K562 (cell line): ENCODE results near the gene SHB. TPM values are rescaled to one million over a fixed set of nuclear protein-coding genes. Genes with fewer than 3 reads are reported as not detected.
A peak's percentile ranks its signal among the peaks of the same experiment; 100 is the strongest.

Experiments
- ARID4B ChIP-seq: sonication (generic); formaldehyde crosslinking; IDR thresholded peaks from 2 replicates; pipeline ENCODE4 v1.8.0; 2022; ENCODE audit warnings: mild to moderate bottlenecking, missing genetic modification reagents
- ATF1 ChIP-seq, 2 experiments: fragments of 450-650 bp in 1 of 2; IDR thresholded peaks; 2 replicates each; pipeline ENCODE4 v1.6.1; 2016; ENCODE audit warnings: missing compliant biosample characterization in 1 of 2, missing genetic modification characterization in 1 of 2
- BDP1 ChIP-seq: IDR thresholded peaks from 3 replicates; pipeline ENCODE4 v1.6.1; 2011; ENCODE audit not compliant: insufficient read length, insufficient read depth
- CBFA2T2 ChIP-seq: fragments of 450-650 bp; conservative IDR thresholded peaks from 2 replicates; pipeline ENCODE4 v1.6.1; 2017; ENCODE audit warnings: mild to moderate bottlenecking
- CBFA2T3 ChIP-seq: fragments of 450-650 bp; IDR thresholded peaks from 2 replicates; pipeline ENCODE4 v1.6.1; 2017
- EP400 ChIP-seq: fragments of 450-650 bp; IDR thresholded peaks from 2 replicates; pipeline ENCODE4 v1.6.1; 2017; ENCODE audit warnings: antibody characterized with exemption, mild to moderate bottlenecking, moderate library complexity
- ETV5 ChIP-seq: sonication (generic); formaldehyde crosslinking; IDR thresholded peaks from 2 replicates; pipeline ENCODE4 v1.4.0; 2020; ENCODE audit warnings: low read depth, mild to moderate bottlenecking, missing genetic modification reagents
- FOXK1 ChIP-seq: sonication (generic); formaldehyde crosslinking; IDR thresholded peaks from 2 replicates; pipeline ENCODE4 v1.8.0; 2022; ENCODE audit warnings: missing genetic modification reagents, mild to moderate bottlenecking, borderline replicate concordance
- KAT2B ChIP-seq: IDR thresholded peaks from one replicate; pipeline ENCODE4 v1.6.1; 2012; ENCODE audit warnings: low read depth, mild to moderate bottlenecking, control low read depth, inconsistent platforms, low read length, moderate library complexity
- MIER1 ChIP-seq: fragments of 450-650 bp; IDR thresholded peaks from 2 replicates; pipeline ENCODE4 v1.6.1; 2016; ENCODE audit warnings: antibody characterized with exemption, mild to moderate bottlenecking, low read depth
- NFE2 ChIP-seq: IDR thresholded peaks from 2 replicates; pipeline ENCODE4 v1.6.1; 2014; ENCODE audit warnings: antibody characterized with exemption, low read depth
- NFIC ChIP-seq: fragments of 450-650 bp; IDR thresholded peaks from 2 replicates; pipeline ENCODE4 v1.6.1; 2017; ENCODE audit warnings: mild to moderate bottlenecking, inconsistent platforms
- PKNOX1 ChIP-seq: fragments of 450-650 bp; IDR thresholded peaks from 2 replicates; pipeline ENCODE4 v1.6.1; 2016
- POLR2AphosphoS5 ChIP-seq: IDR thresholded peaks from 2 replicates; pipeline ENCODE4 v1.6.1; 2011; ENCODE audit warnings: mild to moderate bottlenecking, low read depth, low read length, moderate library complexity; ENCODE audit not compliant: control insufficient read depth, insufficient read depth
- RBM25 ChIP-seq: fragments of 200-400 bp; formaldehyde crosslinking; IDR thresholded peaks from 2 replicates; pipeline ENCODE4 v1.6.1; 2018; ENCODE audit warnings: low read length, low read depth, moderate library complexity; ENCODE audit not compliant: severe bottlenecking
- SUPT5H ChIP-seq: fragments of 450-650 bp; IDR thresholded peaks from 2 replicates; pipeline ENCODE4 v1.6.1; 2016
- TCF3 ChIP-seq: sonication (generic); formaldehyde crosslinking; IDR thresholded peaks from 2 replicates; pipeline ENCODE4 v1.4.0; 2020; ENCODE audit warnings: mild to moderate bottlenecking, missing genetic modification reagents
- TEAD4 ChIP-seq, 2 experiments: sonication (generic) in 1 of 2; formaldehyde crosslinking in 1 of 2; IDR thresholded peaks; 2 replicates each; pipeline versions ENCODE4 v1.6.1 to v1.8.0; 2012 to 2022; ENCODE audit warnings: borderline replicate concordance in 1 of 2, inconsistent platforms in 1 of 2, low read length in 1 of 2, mild to moderate bottlenecking in 1 of 2, missing genetic modification reagents in 1 of 2
- ZEB2 ChIP-seq: fragments of 450-650 bp; IDR thresholded peaks from 2 replicates; pipeline ENCODE4 v1.6.1; 2016
- ZFPM2 ChIP-seq: fragments of 250-450 bp; sonication (Bioruptor Pico); IDR thresholded peaks from 2 replicates; pipeline ENCODE4 v1.5.1; 2022; ENCODE audit warnings: mild to moderate bottlenecking
- ZNF217 ChIP-seq: sonication (generic); formaldehyde crosslinking; IDR thresholded peaks from 2 replicates; pipeline ENCODE4 v1.8.0; 2022; ENCODE audit warnings: mild to moderate bottlenecking, missing genetic modification reagents
- ZNF280A ChIP-seq: fragments of 450-650 bp; IDR thresholded peaks from 2 replicates; pipeline ENCODE4 v1.6.1; 2018; ENCODE audit warnings: mild to moderate bottlenecking, low read depth; ENCODE audit not compliant: partially characterized antibody
- ZNF384 ChIP-seq: IDR thresholded peaks from 2 replicates; pipeline ENCODE4 v1.6.1; 2012; ENCODE audit warnings: low read depth, low read length, improper control_type of control experiment
- ZNF668 ChIP-seq: fragments of 250-450 bp; sonication (Bioruptor Pico); IDR thresholded peaks from 2 replicates; pipeline ENCODE4 v1.8.0; 2022; ENCODE audit warnings: mild to moderate bottlenecking, inconsistent platforms
- polyA plus RNA-seq, 8 experiments: library from polyadenylated mRNA; depleted of rRNA in 4 of 8; stranded (reverse) in 5 of 8; unstranded in 3 of 8; fragments of >200 nt; fragmentation: Nextera tagmentation in 2 of 8; fragmentation: Illumina TruSeq in 1 of 8; extraction: Ambion mirVana in 2 of 8; extraction: Trizol in 1 of 8; gene quantifications; 2 replicates each; pipeline versions ENCODE4 v1.2.1 to v1.2.3, GENCODE V29; 2011 to 2014; ENCODE audit warnings: inconsistent platforms in 1 of 8, missing spikeins in 1 of 8
- total RNA-seq, 7 experiments: library from RNA; depleted of rRNA in 6 of 7; stranded (reverse); fragments of >200 nt in 6 of 7; fragmentation: Illumina TruSeq in 2 of 7; extraction: Trizol in 2 of 7; gene quantifications; 2 replicates each; pipeline versions ENCODE4 v1.2.1 to v1.2.3, GENCODE V29; 2011 to 2021; ENCODE audit warnings: low replicate concordance in 1 of 7
- TF ChIP-seq, protein P1 (sequence below): fragments of 250-450 bp; sonication (Bioruptor Pico); IDR thresholded peaks from 2 replicates; pipeline ENCODE4 v1.9.0; 2021; ENCODE audit warnings: mild to moderate bottlenecking

Gene SHB
- total and polyA plus RNA-seq, 9 of the 15 experiments (the other 6 are each of a cell fraction or from before 2014, with no cell fraction given), result 0.78 to 16.0 (median 5.3) TPM

DNA sequence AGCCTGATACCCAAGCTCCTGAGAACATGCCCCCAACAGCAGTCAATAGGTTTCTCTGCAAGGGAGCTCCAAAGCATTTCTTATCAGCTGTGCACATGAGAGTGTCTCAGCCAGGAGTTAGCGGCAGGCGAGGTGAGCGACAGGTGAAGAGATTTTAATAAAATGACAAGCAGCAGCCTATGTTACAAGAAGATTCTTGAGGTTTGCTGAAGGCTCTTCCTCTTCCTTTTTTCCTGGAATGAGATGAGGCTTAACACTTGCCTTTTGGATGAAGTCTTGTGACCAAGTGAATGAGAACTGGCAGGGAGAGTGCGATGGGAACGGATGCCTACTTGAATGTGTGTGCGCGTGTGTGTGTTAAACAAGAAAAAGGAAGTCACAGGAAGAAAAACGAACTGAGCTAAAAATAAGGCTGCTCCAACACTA is 76.1 kb downstream of the SHB start (continued):
- TF ChIP-seq ZNF280A, result no peak
- no peak for TF ChIP-seq FOXK1
- no peak for TF ChIP-seq NFE2
- TF ChIP-seq PKNOX1, result peak; percentile 78
- TF ChIP-seq NFIC, result no peak
- no peak for TF ChIP-seq ETV5 (CRISPR knock-in tag)
- TF ChIP-seq ZNF384, result no peak
- no peak for TF ChIP-seq EP400
- TF ChIP-seq ATF1 (CRISPR knock-in tag; IDR thresholded peaks at IDR 0.05), result no peak
- no peak for TF ChIP-seq ATF1 (tag; IDR thresholded peaks at IDR 0.05)
- TF ChIP-seq ZFPM2, result no peak
- no peak for TF ChIP-seq ZNF668 (CRISPR knock-in tag)
- TF ChIP-seq CBFA2T3, result peak; percentile 60
- TF ChIP-seq KAT2B, result no peak
- TF ChIP-seq ARID4B (CRISPR knock-in tag), result no peak
- TF ChIP-seq TCF3 (CRISPR knock-in tag), result peak; percentile 39
- TF ChIP-seq, protein P1, sequence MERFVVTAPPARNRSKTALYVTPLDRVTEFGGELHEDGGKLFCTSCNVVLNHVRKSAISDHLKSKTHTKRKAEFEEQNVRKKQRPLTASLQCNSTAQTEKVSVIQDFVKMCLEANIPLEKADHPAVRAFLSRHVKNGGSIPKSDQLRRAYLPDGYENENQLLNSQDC (CRISPR knock-in tag), result no peak
- peak; percentile 37; the same call in 1 of the 2 replicates for TF ChIP-seq CBFA2T2
- no peak for TF ChIP-seq ZNF217 (CRISPR knock-in tag)
- TF ChIP-seq BDP1, result no peak
- TF ChIP-seq ZEB2, result peak; percentile 68; the same call in 1 of the 2 replicates
- TF ChIP-seq RBM25, result no peak
- no peak for TF ChIP-seq POLR2AphosphoS5
- 0 out of 2 replicates have a peak, but pooled peaks have one; percentile 25 for TF ChIP-seq TEAD4 (IDR thresholded peaks at IDR 0.05; ENCODE audit: low read length)
- no peak for TF ChIP-seq TEAD4 (CRISPR knock-in tag; IDR thresholded peaks at IDR 0.05; ENCODE audit: borderline replicate concordance)
- TF ChIP-seq SUPT5H, result no peak
- TF ChIP-seq MIER1, result no peak
